Left lung (tissue), 10 donors: ENCODE results near the gene MYBPHL. TPM values are rescaled to one million over a fixed set of nuclear protein-coding genes. Genes with fewer than 3 reads are reported as not detected.
A peak's percentile ranks its signal among the peaks of the same experiment; 100 is the strongest.

Source experiments
- ATAC-seq: fragments of 200-7000 bp; cut with Tn5 transposase; one replicate; pipeline ENCODE4 v1.9.1; 2020; ENCODE audit warnings: moderate library complexity
- DNase-seq, 4 donors: peaks; one replicate each; pipeline ENCODE4 v3.0.0-alpha.2; 2013 to 2020
- H3K27ac ChIP-seq, 2 donors: fragments of 200-600 bp; sonication (generic) in 1 of 2; one replicate each; pipeline versions ENCODE4 v1.5.0 to v1.8.0; 2020 to 2021
- H3K27me3 ChIP-seq, 2 donors: fragments of 200-600 bp; sonication (generic) in 1 of 2; one replicate each; pipeline versions ENCODE4 v1.5.0 to v1.8.0; 2020 to 2021
- H3K36me3 ChIP-seq, 2 donors: fragments of 200-600 bp; sonication (generic) in 1 of 2; one replicate each; pipeline versions ENCODE4 v1.5.0 to v1.8.0; 2020 to 2021
- H3K4me1 ChIP-seq, 2 donors: fragments of 200-600 bp; one replicate each; pipeline ENCODE4 v1.8.0; 2021
- H3K4me3 ChIP-seq, 2 donors: fragments of 200-600 bp; sonication (generic) in 1 of 2; one replicate each; pipeline versions ENCODE4 v1.5.0 to v1.8.0; 2020 to 2021; ENCODE audit warnings: mild to moderate bottlenecking in 1 of 2
- H3K9me3 ChIP-seq, 2 donors: fragments of 200-600 bp; sonication (generic) in 1 of 2; one replicate each; pipeline versions ENCODE4 v1.5.0 to v1.8.0; 2020 to 2021
- CTCF ChIP-seq, 2 donors: fragments of 200-600 bp; sonication (generic) in 1 of 2; IDR thresholded peaks; one replicate each; pipeline versions ENCODE4 v1.5.0 to v1.8.0; 2021; ENCODE audit warnings: antibody characterized with exemption in 2 of 2
- intact Hi-C, 2 donors: fragments of 100-400 bp; cut with DNase I; formaldehyde crosslinking; loops; one replicate each; pipeline versions ENCODE4 v1.11.2 to v1.14.2; 2022
- polyA plus RNA-seq, 6 donors: library from polyadenylated mRNA; unstranded; fragments of 120-200 nt; gene quantifications; one replicate each; pipeline ENCODE4 v1.2.1, GENCODE V29; 2013; ENCODE audit not compliant: insufficient read length in 6 of 6
- total RNA-seq, 2 donors: library from RNA; stranded (reverse); fragmentation: NEBNext Ultra II Directional; extraction: Animal tissue kit (Norgen Biotek cat#: 25700); gene quantifications; one replicate each; pipeline ENCODE4 v1.2.1, GENCODE V29; 2021
- donor health status: DM: no; HTN: yes; CAD: no.
- donor health status: DM: no; HTN: no; CAD: no.

MYBPHL gene
- total and polyA plus RNA-seq, 8 donors = 0.24 to 21.4 (median 0.35) TPM; not detected in 2

GRCh38 chr1:109249654-109250401 is 57.0 kb downstream of the MYBPHL start:
- no peak for TF ChIP-seq CTCF (IDR thresholded peaks at IDR 0.05)
- H3K9me3 ChIP-seq = no peaks in the 10 kb centered on the region
- no peaks in the 10 kb centered on the region for H3K36me3 ChIP-seq
- peak in 1 of 4 donors; percentile 81 for DNase-seq
- no peak for ATAC-seq
- no peak overlapping the region for H3K27ac ChIP-seq
- intact Hi-C loops = no loop called here
- H3K4me3 ChIP-seq = peak overlapping the region; percentile 35 to 47
- H3K27me3 ChIP-seq = peaks cover 0 to 36% of the 10 kb centered on the region in 2 donors
- H3K4me1 ChIP-seq = peaks cover 15 to 29% of the 10 kb centered on the region in 2 donors

- intact Hi-C loops = no loop called here
- peak within 1 kb of the TSS; percentile 35 to 47 for H3K4me3 ChIP-seq
- no peak for TF ChIP-seq CTCF (IDR thresholded peaks at IDR 0.05)
- H3K9me3 ChIP-seq = no peaks in the 10 kb centered on the region
- peaks cover 6 to 20% of the 10 kb centered on the region in 2 donors for H3K4me1 ChIP-seq
- H3K27ac ChIP-seq = no peak within 1 kb of the TSS
- peaks cover 0 to 38% of the 10 kb centered on the region in 2 donors for H3K27me3 ChIP-seq
- no peaks in the 10 kb centered on the region for H3K36me3 ChIP-seq
- peak; percentile 90 for ATAC-seq
- peak; percentile 46 to 90 (median 68) for DNase-seq
These were observed 57.8 kb downstream of the MYBPHL start, which contains the start of gene CELSR2 for GRCh38 chr1:109248797-109249629. Gene CELSR2, plus strand, starts transcription at chr1:109249539. Its CDS starts 541 bp downstream, at chr1:109250080.

GRCh38 chr1:109248444-109248796 is 58.4 kb downstream of the MYBPHL start:
- TF ChIP-seq CTCF (IDR thresholded peaks at IDR 0.05) = no peak
- DNase-seq = no peak
- Histone ChIP-seq H3K36me3 (no peaks in the 10 kb centered on the region), H3K9me3 (no peaks in the 10 kb centered on the region), H3K4me3 (no peak overlapping the region), H3K27me3 (peaks cover 0 to 44% of the 10 kb centered on the region in 2 donors), H3K4me1 (peaks cover 2 to 17% of the 10 kb centered on the region in 2 donors), H3K27ac (no peak overlapping the region)
- intact Hi-C loops = no loop called here
- ATAC-seq = no peak

- H3K4me3 ChIP-seq = no peak overlapping the region
- peaks cover 2 to 17% of the 10 kb centered on the region in 2 donors for H3K4me1 ChIP-seq
- H3K27me3 ChIP-seq = peaks cover 0 to 51% of the 10 kb centered on the region in 2 donors
- H3K36me3 ChIP-seq = no peaks in the 10 kb centered on the region
- intact Hi-C loops = no loop called here
- no peak for TF ChIP-seq CTCF (IDR thresholded peaks at IDR 0.05)
- no peaks in the 10 kb centered on the region for H3K9me3 ChIP-seq
- DNase-seq = no peak
- no peak overlapping the region for H3K27ac ChIP-seq
- ATAC-seq = no peak
These were observed 59.1 kb downstream of the MYBPHL start for GRCh38 chr1:109247401-109248365.
